Effector memory CD4-positive, alpha-beta T cell (primary cell): ENCODE data around the gene PANK4.

Experiments
- DNase-seq, 3 donors: peaks; one replicate each; pipeline ENCODE4 v3.0.0-alpha.2; 2020
- H3K27ac ChIP-seq: 2 replicates; pipeline ENCODE4 v1.7.0; 2013; ENCODE audit warnings: mild to moderate bottlenecking, low read length, moderate library complexity; ENCODE audit not compliant: insufficient read depth, poor library complexity, severe bottlenecking
- H3K27me3 ChIP-seq: replicated peaks from 2 replicates; pipeline ENCODE4 v1.7.0; 2013; ENCODE audit warnings: mild to moderate bottlenecking, low read length; ENCODE audit not compliant: insufficient read depth, control insufficient read depth, poor library complexity, severe bottlenecking
- H3K36me3 ChIP-seq: 2 replicates; pipeline ENCODE4 v1.7.0; 2013; ENCODE audit warnings: mild to moderate bottlenecking, low read length, moderate library complexity; ENCODE audit not compliant: control insufficient read depth, insufficient read depth
- H3K4me1 ChIP-seq: 2 replicates; pipeline ENCODE4 v1.7.0; 2013; ENCODE audit warnings: low read length, mild to moderate bottlenecking; ENCODE audit not compliant: control insufficient read depth, insufficient read depth, poor library complexity, severe bottlenecking
- H3K4me3 ChIP-seq: 2 replicates; pipeline ENCODE4 v1.7.0; 2013; ENCODE audit warnings: low read length, low read depth, mild to moderate bottlenecking; ENCODE audit not compliant: insufficient read depth, poor library complexity, severe bottlenecking
- H3K9me3 ChIP-seq: 2 replicates; pipeline ENCODE4 v1.7.0; 2013; ENCODE audit warnings: mild to moderate bottlenecking, low read length, moderate library complexity; ENCODE audit not compliant: control insufficient read depth

The PANK4 gene

DNA sequence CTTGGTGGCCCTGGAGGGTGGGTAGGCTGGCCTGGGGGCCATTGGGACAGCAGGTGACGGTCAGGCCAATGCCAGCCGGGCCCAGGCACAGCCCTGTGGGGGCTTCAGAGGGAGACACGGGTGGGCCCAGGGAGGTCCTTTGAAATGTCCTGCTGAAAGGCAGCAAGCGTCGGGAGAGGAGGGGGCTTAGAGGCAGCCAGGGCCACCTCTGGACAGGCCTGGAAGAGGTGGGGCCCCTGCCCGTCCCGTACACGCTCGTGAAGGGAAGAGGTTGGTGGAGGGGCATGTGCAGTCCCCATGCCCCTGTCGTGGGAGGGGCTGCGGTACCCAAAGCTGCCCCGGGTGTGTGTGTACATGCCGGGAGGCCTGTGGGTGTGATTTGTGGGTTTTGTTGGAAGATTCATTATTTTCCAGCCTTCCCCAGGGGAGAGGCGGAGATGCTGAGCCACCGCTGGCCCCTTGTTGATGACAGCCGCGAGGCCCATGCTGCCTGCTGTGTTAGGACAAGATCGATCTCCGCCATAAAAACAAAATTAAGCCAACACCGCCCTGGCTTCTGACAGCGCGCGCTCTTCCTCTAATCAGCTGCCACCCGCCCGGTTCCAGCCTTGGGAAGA lies 53.7 kb downstream of the PANK4 start:
- no peak for DNase-seq
- Histone ChIP-seq H3K9me3 (no peaks in the 10 kb centered on the region), H3K27me3 (no peaks in the 10 kb centered on the region), H3K4me1 (no peaks in the 10 kb centered on the region), H3K27ac (no peak overlapping the region), H3K36me3 (no peaks in the 10 kb centered on the region), H3K4me3 (no peak overlapping the region)

DNA sequence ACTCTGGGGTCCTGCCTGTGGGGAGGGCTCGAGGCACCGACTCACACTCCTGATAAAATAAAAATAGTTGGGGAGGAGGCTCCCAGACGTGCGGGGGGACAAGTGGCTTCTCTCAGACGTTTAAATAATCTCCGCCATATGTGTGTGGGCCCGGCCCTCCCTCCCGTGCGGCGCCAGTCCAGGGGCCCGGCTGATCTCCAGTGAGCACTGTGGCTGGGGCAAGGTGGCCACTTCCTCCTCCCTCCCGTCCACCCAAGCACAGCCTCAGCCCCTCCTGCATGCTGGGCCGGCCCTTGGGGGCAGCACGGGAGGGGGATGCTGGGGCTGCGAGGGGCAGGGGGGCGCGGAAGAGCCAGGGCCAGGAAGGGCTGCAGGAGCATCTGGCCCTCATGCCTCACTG lies 54.3 kb downstream of the PANK4 start:
- DNase-seq: no peak
- no peaks in the 10 kb centered on the region for H3K27me3 ChIP-seq
- peaks cover 3% of the 10 kb centered on the region for H3K4me1 ChIP-seq
- no peaks in the 10 kb centered on the region for H3K36me3 ChIP-seq
- H3K4me3 ChIP-seq: no peak overlapping the region
- no peak overlapping the region for H3K27ac ChIP-seq
- H3K9me3 ChIP-seq: no peaks in the 10 kb centered on the region

DNA sequence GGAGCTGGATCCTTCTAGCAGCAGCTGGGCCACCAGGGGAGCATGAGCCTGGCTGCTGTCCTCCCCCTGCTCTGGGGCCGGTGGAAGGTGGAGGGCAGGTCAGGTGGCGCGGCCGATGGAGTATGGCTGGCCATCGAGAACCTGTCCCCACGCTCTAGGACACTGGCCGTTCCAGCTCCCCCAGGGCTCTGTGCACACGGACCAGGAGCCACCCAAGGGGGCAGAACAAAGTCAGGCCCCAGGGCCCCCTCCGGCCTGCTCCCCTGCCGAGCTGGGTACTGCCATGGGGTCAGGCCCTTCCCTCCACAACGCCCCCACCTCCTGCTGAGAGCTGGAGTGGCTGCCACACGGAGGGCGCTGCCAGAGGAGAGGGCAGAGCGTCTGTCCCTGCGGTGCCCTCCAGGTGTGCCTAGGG lies 54.8 kb downstream of the PANK4 start:
- Histone ChIP-seq H3K36me3 (no peaks in the 10 kb centered on the region), H3K27ac (no peak overlapping the region), H3K27me3 (no peaks in the 10 kb centered on the region), H3K9me3 (no peaks in the 10 kb centered on the region), H3K4me1 (peaks cover 8% of the 10 kb centered on the region), H3K4me3 (no peak overlapping the region)
- no peak for DNase-seq

DNA sequence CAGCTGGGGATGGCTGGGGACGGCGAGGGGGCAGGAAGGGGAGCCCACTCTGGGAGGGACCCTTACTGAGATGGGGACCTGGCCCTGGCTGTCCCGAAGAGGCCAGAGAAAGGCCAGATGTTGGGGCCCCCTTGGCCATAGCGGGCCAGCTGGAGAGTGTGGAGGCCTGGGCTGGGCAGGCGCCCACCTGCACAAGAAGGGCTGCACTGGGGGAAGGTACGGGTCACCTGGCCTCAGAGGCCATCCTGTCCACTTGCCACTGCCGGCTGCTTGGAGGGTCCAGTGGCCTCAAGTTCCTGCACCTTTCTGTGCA lies 55.3 kb downstream of the PANK4 start:
- Histone ChIP-seq H3K9me3 (no peaks in the 10 kb centered on the region), H3K4me3 (no peak overlapping the region), H3K27me3 (no peaks in the 10 kb centered on the region), H3K27ac (no peak overlapping the region), H3K36me3 (no peaks in the 10 kb centered on the region), H3K4me1 (peaks cover 9% of the 10 kb centered on the region)
- no peak for DNase-seq

DNA sequence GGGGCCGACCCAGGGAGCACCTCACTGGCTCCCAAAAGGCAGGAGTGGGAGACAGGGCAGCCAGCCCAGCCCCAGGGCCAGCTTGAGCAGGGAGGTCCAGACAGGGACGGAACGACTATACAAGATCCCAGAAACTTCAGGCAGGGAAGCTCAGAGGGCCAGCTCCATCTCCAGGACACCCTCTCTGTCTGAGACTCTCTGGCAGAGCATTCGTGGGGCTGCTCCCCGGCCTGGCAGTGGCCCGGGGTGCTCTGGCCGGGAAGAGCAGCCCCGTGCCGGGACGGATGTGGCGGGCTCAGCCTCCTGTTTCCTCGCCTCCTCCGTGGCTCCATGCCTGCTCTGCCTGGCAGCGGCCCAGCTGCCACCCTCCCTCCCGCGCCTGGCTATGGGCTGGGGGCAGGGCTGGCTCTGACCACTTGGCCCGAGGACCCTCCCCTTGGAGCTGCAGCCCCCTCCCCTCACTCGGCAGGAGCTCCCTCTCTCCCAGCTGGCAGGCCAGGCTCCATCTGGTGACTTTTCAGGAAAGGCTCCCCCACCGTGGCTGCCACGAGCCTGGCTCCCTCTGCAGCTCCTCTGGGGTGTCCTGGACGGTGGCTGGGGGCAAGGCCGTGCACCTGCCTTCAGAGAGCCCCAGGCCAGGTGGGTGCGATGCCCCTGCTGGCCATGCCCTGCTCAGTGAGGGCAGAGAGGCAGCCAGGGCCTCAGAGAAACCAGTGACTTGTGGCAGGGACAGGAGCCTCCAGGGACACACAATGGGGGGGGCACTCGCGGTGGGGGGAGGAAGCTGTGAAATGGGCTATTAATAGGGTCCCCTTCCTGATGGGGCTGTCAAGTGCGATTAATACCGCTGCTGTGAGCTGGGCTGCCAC lies 55.9 kb downstream of the PANK4 start:
- Histone ChIP-seq H3K27me3 (no peaks in the 10 kb centered on the region), H3K4me3 (no peak overlapping the region), H3K4me1 (peaks cover 9% of the 10 kb centered on the region), H3K27ac (no peak overlapping the region), H3K36me3 (no peaks in the 10 kb centered on the region), H3K9me3 (no peaks in the 10 kb centered on the region)
- DNase-seq: no peak

DNA sequence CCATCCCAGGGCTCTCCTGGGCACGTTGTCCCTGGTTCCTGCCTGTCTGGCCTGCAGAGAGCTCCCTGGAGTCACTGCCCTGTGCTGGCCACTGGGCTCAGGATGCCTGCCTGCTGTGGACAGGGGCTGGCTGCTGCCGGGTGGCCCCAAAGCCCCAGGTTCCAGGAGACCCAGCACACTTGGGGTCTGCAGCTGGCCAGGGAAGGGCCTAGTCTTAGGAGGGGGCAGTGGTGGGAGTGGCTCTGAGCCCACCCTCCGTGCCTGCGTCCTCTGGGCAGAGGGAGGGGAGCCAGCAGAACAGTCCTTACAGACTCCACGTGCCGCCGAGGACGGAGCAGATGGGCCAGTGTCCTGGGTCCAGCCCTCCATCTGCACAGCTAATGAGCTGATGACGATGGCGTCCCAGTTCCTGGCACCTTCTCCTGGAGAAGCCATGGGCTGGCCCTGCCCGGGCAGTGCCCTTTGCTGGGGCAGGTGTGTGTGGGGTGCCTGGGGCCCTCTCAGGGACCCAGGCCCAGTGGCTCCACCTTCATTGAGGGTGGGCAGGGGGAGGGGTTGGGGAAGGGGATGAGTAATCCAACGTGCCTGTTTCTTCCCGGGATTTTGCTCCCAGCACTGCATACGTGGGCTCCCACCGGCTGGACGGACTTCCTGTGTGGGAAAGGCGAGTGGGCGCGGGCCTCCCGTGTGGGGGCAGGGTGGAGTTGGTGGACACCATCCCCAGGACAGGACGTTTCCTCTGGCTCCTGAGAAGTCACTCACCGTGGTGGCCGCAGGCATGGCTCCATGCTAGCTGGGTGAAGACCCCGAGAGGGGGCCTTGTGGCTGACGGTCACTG lies 57.1 kb downstream of the PANK4 start:
- H3K27ac ChIP-seq: no peak overlapping the region
- no peaks in the 10 kb centered on the region for H3K36me3 ChIP-seq
- H3K4me3 ChIP-seq: no peak overlapping the region
- no peaks in the 10 kb centered on the region for H3K9me3 ChIP-seq
- no peaks in the 10 kb centered on the region for H3K27me3 ChIP-seq
- H3K4me1 ChIP-seq: peaks cover 9% of the 10 kb centered on the region
- DNase-seq: no peak

DNA sequence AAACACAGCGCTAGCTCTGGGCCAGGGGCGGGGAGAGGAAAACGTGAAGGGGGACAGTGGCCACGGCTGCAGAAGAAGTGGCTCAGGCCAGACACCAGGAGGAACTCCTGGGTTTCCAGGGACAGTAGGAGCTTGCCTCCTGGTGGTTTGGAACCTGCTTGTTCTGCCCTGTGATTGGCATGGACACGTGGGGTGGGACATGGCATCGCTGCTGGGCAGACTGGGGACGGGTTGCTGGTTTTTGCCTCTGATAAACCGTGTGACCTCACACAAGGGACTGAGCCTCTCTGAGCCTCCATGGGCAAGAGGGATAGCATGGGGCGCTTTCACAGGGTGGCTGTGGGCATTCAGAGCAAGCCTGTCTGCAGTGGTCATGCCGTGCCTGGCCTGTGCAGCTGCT lies 57.9 kb downstream of the PANK4 start:
- H3K36me3 ChIP-seq: no peaks in the 10 kb centered on the region
- no peak overlapping the region for H3K4me3 ChIP-seq
- DNase-seq: no peak
- H3K4me1 ChIP-seq: peaks cover 9% of the 10 kb centered on the region
- no peak overlapping the region for H3K27ac ChIP-seq
- no peaks in the 10 kb centered on the region for H3K9me3 ChIP-seq
- no peaks in the 10 kb centered on the region for H3K27me3 ChIP-seq

DNA sequence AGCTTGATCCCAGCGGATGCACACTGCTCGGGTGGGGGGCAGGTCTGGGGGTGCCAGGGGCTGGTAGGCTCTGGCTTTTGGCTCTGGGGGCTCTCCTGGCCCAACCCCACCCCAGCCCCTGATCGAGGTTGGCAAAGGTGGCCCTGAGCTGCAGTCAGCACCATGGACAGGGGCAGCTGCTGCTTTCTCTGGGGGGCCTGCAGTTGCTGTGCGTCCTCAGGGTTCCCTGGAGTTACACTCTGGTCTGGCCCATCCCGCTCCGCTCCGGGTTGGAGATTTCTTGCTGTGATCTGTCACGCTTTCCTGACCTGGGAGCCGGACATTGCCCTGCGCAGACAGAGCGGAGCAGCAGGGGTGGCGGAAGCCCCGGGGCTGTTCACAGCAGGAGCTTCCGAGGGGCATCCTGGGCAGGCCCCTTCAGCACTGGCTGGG lies 58.3 kb downstream of the PANK4 start:
- Histone ChIP-seq H3K27ac (no peak overlapping the region), H3K4me3 (no peak overlapping the region), H3K36me3 (no peaks in the 10 kb centered on the region), H3K4me1 (peaks cover 9% of the 10 kb centered on the region), H3K27me3 (no peaks in the 10 kb centered on the region), H3K9me3 (no peaks in the 10 kb centered on the region)
- DNase-seq: peak in 2 of 3 donors; percentile 6 to 12

DNA sequence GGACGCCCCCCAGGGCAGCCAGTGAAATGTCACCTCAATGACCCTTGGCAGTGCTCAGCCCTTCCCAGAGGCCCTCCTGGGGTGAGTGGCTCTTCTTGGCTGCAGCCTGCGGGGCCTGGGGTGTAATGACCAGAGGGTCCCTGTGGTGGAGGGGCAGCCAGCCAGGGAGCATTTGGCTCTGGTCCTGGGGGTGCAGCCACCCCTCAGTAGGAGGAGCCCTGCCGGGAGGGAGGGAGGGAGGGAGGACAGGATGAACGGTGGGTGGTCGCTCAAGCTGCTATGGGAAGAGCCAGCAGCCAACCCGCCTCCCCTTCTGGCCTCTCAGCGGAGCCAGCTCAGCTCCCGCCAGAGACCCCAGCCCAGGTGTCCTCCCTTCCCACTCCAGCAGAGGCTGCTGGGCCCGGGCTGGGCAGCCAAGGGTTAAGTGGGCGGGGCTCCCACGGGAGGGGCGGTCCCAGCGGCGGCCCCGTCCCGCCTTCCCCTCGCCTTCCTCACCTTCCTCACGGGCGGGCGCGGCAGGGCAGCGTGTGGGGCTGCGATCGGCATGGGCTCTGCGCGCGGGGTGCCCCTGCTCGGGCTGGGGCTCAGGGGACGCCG lies 59.3 kb downstream of the PANK4 start:
- H3K4me3 ChIP-seq: peak overlapping the region; percentile 8
- no peak overlapping the region for H3K27ac ChIP-seq
- no peaks in the 10 kb centered on the region for H3K36me3 ChIP-seq
- H3K27me3 ChIP-seq: no peaks in the 10 kb centered on the region
- peaks cover 9% of the 10 kb centered on the region for H3K4me1 ChIP-seq
- DNase-seq: peak in 1 of 3 donors; percentile 6
- H3K9me3 ChIP-seq: no peaks in the 10 kb centered on the region
